HG03066 (cell line): ENCODE measurements around the gene ASAP3.

Experiments
- ATAC-seq: cut with Tn5 transposase; IDR thresholded peaks from one replicate; pipeline ENCODE4 v1.9.1; 2021; ENCODE audit warnings: low read depth; ENCODE audit not compliant: unreplicated experiment

ASAP3 gene

DNA sequence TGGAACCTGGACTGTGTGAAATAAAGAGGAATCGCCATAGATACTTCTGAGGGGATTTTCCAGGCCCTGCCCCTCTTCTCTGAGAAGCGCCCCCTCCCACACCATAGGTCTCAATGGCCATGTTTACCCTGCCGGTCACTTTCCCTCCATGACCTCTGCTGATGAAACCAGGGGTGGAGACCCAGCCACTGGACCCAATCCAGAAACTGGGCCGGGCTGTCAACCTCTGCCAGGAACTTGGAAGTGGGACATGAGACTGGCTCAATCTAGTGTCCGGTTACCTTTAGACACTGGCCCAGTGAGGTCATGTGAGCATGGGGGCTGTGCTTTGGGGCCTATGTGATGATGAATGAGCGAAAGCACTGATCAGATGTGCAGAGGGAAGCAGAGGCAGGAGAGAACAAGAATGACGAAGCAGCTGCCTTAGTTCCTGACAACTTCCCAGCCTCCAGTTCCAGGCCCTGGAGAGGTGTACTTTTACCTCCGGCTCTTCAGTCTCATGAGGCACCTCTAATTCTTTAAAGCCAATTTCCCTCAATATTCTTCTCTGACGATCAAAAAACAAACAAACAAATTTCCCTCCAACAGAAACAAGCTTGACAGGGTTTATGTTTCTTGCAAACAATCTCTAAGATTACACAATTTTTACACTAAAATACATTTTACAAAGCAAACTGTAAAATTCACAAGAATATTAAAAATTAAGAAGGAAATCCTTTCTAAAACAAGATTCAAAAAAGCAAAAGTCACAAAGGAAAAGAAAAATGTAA lies 4.9 kb downstream of the ASAP3 start:
- ATAC-seq: no peak

GRCh38 chr1:23477359-23478144 lies 6.4 kb downstream of the ASAP3 start:
- ATAC-seq: no peak

DNA sequence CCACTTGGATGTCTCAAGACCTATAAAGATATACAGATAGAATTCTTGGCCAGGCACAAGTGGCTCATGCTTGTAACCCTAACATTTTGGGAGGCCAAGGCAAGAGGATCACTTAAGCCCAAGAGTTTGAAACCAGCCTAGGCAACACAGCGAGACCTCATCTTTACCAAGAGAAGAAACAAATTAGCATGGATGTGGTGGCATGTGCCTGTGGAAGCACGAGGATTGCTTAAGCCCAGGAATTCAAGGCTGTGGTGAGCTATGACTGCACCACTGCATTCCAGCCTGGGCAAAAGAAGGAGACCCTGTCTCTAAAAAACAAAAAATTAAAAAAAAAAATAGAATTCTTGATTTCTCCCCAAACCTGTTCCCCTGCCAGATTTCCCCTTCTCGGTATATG lies 8.3 kb downstream of the ASAP3 start:
- no peak for ATAC-seq

DNA sequence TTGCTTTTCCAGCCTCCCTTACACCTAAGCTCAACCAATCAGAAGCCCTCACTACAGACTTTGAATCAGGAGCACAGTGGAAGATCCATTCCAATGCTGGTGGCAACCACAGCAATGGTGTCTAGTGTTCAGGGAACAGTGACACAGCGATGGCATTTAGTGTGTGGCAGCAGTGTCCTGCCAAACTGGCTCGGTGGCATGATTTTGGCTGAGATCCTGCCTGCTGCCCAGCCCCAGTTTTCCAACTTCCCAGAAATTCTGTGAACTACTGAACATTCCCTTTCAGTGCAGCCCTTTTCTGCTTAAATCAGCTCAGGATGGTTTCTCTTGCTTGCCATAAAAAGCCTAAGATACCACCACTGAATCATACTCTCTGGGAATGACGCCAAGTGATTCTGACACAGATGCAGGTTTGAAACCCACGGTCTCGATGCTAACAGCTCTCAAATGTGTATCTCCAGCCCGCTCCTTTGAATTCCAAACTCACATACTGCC lies 8.8 kb downstream of the ASAP3 start:
- no peak for ATAC-seq

- ATAC-seq: no peak
These were observed 10.8 kb downstream of the ASAP3 start for GRCh38 chr1:23473037-23473800.

DNA sequence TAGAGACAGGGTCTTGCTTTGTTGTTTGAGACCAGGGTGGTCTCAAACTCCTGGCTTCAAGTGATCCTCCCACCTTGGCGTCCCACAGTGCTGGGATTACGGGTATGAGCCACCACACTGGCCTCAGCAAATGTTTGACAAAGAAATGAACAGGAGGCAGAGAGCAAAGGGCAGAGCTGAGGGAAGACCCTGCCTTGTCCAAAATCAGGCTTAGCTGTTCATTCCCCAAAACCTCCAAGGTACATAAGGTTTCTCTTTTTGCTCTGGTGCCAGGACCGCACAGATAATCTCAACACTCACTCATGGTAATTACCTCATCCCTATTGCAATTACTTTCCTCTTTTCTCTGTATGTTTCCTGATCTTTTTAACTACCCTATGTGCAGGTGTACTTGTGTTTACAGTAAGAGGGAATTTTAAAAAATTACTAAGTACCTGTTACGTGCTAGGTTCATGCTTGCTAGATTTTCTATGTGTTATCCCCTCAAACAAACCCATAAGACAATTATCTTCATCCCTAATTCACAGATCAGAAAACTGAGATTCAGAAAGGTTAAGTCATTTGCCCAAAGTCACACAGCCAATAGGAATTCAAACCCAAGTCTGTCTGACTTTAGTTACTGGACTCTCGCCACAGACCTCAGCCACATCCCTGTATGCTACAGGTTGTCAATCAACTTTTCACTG lies 11.5 kb downstream of the ASAP3 start:
- no peak for ATAC-seq

DNA sequence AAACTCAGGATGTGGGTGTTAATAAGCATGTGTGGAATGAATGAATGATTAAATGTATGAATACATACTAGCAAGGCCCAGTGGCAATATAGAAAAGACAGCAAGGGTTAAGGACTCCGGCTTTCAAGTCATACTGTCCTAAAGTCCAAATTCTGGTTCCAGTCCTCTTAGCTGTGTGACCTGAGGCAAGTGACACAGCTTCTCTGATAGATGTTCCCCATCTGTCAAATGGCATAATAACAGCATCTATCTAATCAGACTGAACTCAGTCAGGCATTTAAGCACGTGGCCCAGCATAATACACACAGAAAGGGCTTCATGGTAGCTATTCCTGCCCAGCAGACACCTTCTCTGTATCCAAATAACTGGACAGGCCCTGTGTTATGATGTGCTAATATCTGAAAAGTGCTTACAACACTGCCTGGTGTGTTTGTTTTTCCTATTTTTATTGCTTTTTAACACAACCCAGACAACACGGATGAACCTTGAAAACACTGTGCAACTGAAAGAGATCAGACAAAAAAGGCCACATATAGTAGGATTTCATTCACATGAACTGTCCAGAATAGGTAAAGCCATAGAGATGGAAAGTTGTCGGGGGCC lies 12.4 kb downstream of the ASAP3 start:
- ATAC-seq: no peak

GRCh38 chr1:23470282-23471070 lies 13.5 kb downstream of the ASAP3 start:
- no peak for ATAC-seq

GRCh38 chr1:23469372-23469982 lies 14.5 kb downstream of the ASAP3 start:
- no peak for ATAC-seq

DNA sequence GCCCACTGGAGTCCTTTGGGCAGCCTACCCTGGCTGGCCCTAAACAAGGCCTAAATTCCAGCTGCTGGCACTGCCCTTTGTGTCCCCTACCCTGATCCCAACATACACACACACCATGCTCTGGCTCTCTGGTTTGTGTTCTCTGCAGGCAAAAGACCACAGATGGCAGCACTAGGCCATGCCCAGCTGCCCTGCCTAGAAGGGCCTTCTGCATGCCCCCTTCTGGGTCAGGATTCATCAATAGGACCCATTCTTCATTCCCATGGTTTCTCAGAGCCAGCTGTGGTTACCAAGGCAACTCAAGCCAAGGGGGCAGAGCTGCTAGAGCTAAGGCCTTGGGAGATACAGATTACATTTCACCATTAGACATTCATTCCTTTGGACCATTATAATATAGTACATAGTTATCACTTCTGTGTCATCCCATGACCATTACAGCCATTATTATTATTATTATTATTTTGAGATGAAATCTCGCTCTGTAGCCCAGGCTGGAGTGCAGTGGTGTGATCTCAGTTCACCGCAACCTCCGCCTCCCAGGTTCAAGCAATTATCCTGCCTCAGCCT lies 17.5 kb downstream of the ASAP3 start:
- ATAC-seq: no peak

- ATAC-seq: no peak
These were observed 20.7 kb downstream of the ASAP3 start for GRCh38 chr1:23463286-23463685.

DNA sequence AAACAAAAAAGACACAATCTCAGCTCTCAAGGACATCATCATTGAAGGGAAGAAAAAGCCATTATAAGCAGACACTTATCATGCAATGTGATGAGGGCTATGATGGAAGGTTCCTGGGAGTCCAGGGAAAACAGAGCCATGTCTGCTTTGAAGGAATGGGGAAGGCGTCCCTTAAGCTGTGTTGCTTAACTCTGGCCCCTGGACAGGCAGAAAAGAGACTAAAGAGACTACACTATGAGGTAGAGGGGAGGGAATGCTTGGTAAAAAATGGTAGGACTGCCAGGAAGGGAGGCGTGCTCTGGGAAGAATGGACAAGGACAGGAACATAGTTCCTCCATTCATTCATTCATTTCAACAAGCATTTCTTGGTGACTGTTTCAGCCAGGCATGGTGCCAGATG lies 21.2 kb downstream of the ASAP3 start:
- no peak for ATAC-seq

GRCh38 chr1:23461050-23461449 lies 22.9 kb downstream of the ASAP3 start:
- no peak for ATAC-seq

DNA sequence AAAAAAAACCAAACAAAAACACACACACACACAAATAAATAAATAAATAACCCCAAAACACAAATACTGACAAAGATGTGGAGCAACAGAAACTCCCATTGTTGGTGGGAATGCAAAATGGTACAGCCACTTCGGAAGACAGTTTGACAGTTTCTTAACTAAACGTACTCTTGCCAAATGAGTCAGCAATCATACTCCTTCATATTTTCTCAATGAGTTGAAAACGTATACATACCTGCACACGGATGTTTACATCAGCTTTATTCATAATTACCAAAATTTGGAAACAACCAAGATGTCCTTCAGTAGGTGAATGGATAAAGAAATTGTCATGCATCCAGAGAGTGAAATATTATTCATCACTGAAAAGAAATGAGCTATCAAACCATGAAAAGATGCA lies 23.5 kb downstream of the ASAP3 start:
- no peak for ATAC-seq

DNA sequence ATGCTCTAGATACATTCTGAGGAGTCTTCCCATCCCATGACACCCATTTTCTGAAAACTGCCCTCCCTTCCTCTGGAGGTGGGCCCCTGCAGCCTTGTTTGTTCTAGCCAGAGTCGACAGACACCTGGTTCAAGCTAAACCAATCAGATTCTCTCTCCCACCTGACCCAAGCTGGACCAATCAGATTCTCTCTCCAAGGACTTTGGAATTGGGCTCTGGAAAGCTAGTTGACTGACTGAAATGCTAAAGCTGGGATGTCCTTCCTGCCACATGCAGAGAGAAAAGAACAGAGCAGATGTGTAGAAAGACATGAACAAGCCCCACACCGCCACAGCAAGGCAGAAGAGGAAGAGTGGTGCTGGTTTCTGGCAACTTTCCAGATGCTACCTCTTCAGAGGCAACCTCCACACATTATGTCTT lies 24.6 kb downstream of the ASAP3 start:
- no peak for ATAC-seq

DNA sequence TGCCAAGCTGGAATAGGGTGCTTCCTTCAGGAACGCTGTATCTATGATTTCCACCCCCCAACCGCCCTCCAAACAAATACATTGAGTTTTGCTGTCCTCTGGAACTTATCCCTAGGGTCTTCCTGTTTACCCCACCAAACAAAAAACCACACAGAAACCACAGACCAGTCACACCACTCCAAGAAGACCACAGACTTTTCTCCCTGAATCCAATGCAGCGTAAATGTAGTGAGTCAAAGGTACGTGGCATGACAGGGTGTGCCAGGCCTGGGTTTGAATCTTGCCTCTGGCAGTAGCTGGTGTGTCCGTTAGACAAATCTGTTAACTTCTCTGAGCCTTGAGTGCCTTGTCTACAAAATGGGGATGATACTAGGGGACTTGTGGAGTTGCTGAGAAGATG lies 27.8 kb downstream of the ASAP3 start:
- no peak for ATAC-seq

GRCh38 chr1:23453455-23454000 lies 30.5 kb downstream of the ASAP3 start:
- no peak for ATAC-seq

GRCh38 chr1:23452011-23452411 lies 32.0 kb downstream of the ASAP3 start:
- ATAC-seq: no peak
